ENCODE data around the gene DRD2. TPM values are rescaled to one million over a fixed set of nuclear protein-coding genes. Genes with fewer than 3 reads are reported as not detected.

DRD2 gene
- total RNA-seq, 4 donors from 2014 or later = 0.41 to 31.3 TPM; not detected in 2

GRCh38 chr11:113405724-113406478 is 69.3 kb downstream of the DRD2 start:
- Histone ChIP-seq H3K36me3 (no peaks in the 10 kb centered on the region), H3K9me3 (no peaks in the 10 kb centered on the region), H3K27me3 (no peaks in the 10 kb centered on the region), H3K4me1 (peaks cover 0 to 4% of the 10 kb centered on the region in 2 donors), H3K27ac (no peak overlapping the region), H3K4me3 (no peak overlapping the region)
- in situ Hi-C loops (cut with MboI; ENCODE audit: low sequenced_read_pairs in 4 of 4) = no loop called here
- DNase-seq = no peak
- TF ChIP-seq POLR2A (IDR thresholded peaks at IDR 0.05) = no peak
- TF ChIP-seq, protein P1, sequence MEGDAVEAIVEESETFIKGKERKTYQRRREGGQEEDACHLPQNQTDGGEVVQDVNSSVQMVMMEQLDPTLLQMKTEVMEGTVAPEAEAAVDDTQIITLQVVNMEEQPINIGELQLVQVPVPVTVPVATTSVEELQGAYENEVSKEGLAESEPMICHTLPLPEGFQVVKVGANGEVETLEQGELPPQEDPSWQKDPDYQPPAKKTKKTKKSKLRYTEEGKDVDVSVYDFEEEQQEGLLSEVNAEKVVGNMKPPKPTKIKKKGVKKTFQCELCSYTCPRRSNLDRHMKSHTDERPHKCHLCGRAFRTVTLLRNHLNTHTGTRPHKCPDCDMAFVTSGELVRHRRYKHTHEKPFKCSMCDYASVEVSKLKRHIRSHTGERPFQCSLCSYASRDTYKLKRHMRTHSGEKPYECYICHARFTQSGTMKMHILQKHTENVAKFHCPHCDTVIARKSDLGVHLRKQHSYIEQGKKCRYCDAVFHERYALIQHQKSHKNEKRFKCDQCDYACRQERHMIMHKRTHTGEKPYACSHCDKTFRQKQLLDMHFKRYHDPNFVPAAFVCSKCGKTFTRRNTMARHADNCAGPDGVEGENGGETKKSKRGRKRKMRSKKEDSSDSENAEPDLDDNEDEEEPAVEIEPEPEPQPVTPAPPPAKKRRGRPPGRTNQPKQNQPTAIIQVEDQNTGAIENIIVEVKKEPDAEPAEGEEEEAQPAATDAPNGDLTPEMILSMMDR (IDR thresholded peaks at IDR 0.05 in 4 of 5, conservative IDR thresholded peaks at IDR 0.05 in 1 of 5) = no peak
- no peak for ATAC-seq
- intact Hi-C loops (cut with DNase I; ENCODE audit: low total_unique reads) = no loop called here

GRCh38 chr11:113404859-113405430 is 70.3 kb downstream of the DRD2 start:
- no peak overlapping the region for H3K4me3 ChIP-seq
- H3K27me3 ChIP-seq = no peaks in the 10 kb centered on the region
- ATAC-seq (no peak), DNase-seq (no peak)
- peaks cover 0 to 4% of the 10 kb centered on the region in 2 donors for H3K4me1 ChIP-seq
- H3K36me3 ChIP-seq = no peaks in the 10 kb centered on the region
- in situ Hi-C loops (cut with MboI; ENCODE audit: low sequenced_read_pairs in 4 of 4) (no loop called here), intact Hi-C loops (cut with DNase I; ENCODE audit: low total_unique reads) (no loop called here)
- H3K9me3 ChIP-seq = no peaks in the 10 kb centered on the region
- TF ChIP-seq, protein P1 (IDR thresholded peaks at IDR 0.05 in 4 of 5, conservative IDR thresholded peaks at IDR 0.05 in 1 of 5) = no peak
- TF ChIP-seq POLR2A (IDR thresholded peaks at IDR 0.05) = no peak
- no peak overlapping the region for H3K27ac ChIP-seq

GRCh38 chr11:113401718-113402117 is 73.5 kb downstream of the DRD2 start:
- in situ Hi-C loops (cut with MboI; ENCODE audit: low sequenced_read_pairs in 4 of 4) = no loop called here
- Histone ChIP-seq H3K9me3 (no peaks in the 10 kb centered on the region), H3K4me1 (peaks cover 0 to 4% of the 10 kb centered on the region in 2 donors), H3K4me3 (no peak overlapping the region), H3K36me3 (no peaks in the 10 kb centered on the region), H3K27ac (no peak overlapping the region), H3K27me3 (no peaks in the 10 kb centered on the region)
- TF ChIP-seq, protein P1 (IDR thresholded peaks at IDR 0.05 in 4 of 5, conservative IDR thresholded peaks at IDR 0.05 in 1 of 5) = no peak
- TF ChIP-seq POLR2A (IDR thresholded peaks at IDR 0.05) = no peak
- peak; percentile 59 to 86 for DNase-seq
- ATAC-seq = peak; percentile 82 to 88
- intact Hi-C loops (cut with DNase I; ENCODE audit: low total_unique reads) = no loop called here

DNA sequence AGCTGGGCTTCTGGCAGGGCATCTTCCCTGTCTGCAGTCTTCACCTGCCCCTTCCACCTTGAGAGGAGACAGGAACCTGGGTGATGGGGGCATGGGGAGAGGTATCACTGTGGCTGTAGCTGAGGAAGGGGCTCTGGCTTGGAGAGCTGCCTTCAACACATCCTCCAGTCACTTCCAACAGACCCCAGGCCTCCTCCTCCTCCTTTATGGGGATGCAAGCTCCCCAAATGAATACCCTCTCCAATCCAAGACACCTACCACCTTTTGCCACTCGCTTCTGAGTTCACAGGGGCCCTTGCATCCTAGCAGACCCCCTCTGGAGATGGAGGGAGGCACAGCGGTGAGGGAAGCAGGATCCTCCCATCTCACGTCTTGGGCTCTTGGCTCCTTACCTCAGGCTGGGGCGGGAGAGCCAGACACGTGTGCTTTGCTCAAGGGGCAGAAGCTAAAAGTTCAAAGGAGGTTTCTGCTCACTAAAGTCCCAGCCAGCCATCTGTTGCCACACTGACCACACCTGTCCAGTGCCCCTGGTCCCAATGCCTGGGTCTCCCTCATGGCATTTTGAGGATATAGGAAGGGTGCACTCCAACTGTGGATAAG is 74.5 kb downstream of the DRD2 start:
- intact Hi-C loops (cut with DNase I; ENCODE audit: low total_unique reads) = no loop called here
- Histone ChIP-seq H3K27me3 (no peaks in the 10 kb centered on the region), H3K36me3 (no peaks in the 10 kb centered on the region), H3K9me3 (no peaks in the 10 kb centered on the region), H3K4me3 (no peak overlapping the region), H3K27ac (no peak overlapping the region), H3K4me1 (peaks cover 0 to 4% of the 10 kb centered on the region in 2 donors)
- DNase-seq = no peak
- ATAC-seq = no peak
- TF ChIP-seq POLR2A (IDR thresholded peaks at IDR 0.05) = no peak
- TF ChIP-seq, protein P1 (IDR thresholded peaks at IDR 0.05 in 4 of 5, conservative IDR thresholded peaks at IDR 0.05 in 1 of 5) = no peak
- in situ Hi-C loops (cut with MboI; ENCODE audit: low sequenced_read_pairs in 4 of 4) = no loop called here

Data from gastrocnemius medialis (tissue), 4 donors.